Esophagus muscularis mucosa (tissue), 4 donors: ENCODE results near the gene LCORL. TPM values are rescaled to one million over a fixed set of nuclear protein-coding genes. Genes with fewer than 3 reads are reported as not detected.

Experiments used
- DNase-seq: peaks from one replicate; pipeline ENCODE4 v3.0.0-alpha.2; 2017; ENCODE audit errors: extremely low spot score
- H3K27ac ChIP-seq, 4 donors: fragments of 200-600 bp; sonication (generic); replicated peaks in 1 of 4; 1 replicate in 3 of 4; 2 replicates in 1 of 4; pipeline ENCODE4 v1.5.1; 2016 to 2019; ENCODE audit warnings: mild to moderate bottlenecking in 1 of 4
- H3K27me3 ChIP-seq, 4 donors: fragments of 200-600 bp; sonication (generic); one replicate each; pipeline versions ENCODE4 v1.5.1 to v1.6.0; 2016 to 2019
- H3K36me3 ChIP-seq, 4 donors: fragments of 200-600 bp; sonication (generic); one replicate each; pipeline ENCODE4 v1.5.1; 2016 to 2019
- H3K4me1 ChIP-seq, 4 donors: fragments of 200-600 bp; sonication (generic); one replicate each; pipeline ENCODE4 v1.5.1; 2016 to 2019
- H3K4me3 ChIP-seq, 4 donors: fragments of 200-600 bp; sonication (generic); 1 replicate in 2 of 4; 2 replicates in 2 of 4; pipeline ENCODE4 v1.5.1; 2016 to 2019; ENCODE audit warnings: mild to moderate bottlenecking in 4 of 4, moderate library complexity in 1 of 4
- H3K9me3 ChIP-seq, 4 donors: fragments of 200-600 bp; sonication (generic); 1 replicate in 3 of 4; 2 replicates in 1 of 4; pipeline ENCODE4 v1.5.1; 2016 to 2019
- CTCF ChIP-seq, 3 experiments: fragments of 200-600 bp in 2 of 3; fragments of 450-650 bp in 1 of 3; sonication (generic) in 2 of 3; IDR thresholded peaks; one replicate each; pipeline ENCODE4 v1.5.1; 2017 to 2019; ENCODE audit warnings: antibody characterized with exemption in 3 of 3, mild to moderate bottlenecking in 2 of 3, moderate library complexity in 1 of 3
- EP300 ChIP-seq: sonication (generic); formaldehyde crosslinking; IDR thresholded peaks from one replicate; pipeline ENCODE4 v1.6.1; 2017; ENCODE audit warnings: antibody characterized with exemption
- POLR2A ChIP-seq: fragments of 450-650 bp; IDR thresholded peaks from one replicate; pipeline ENCODE4 v1.6.1; 2017; ENCODE audit warnings: antibody characterized with exemption, moderate library complexity, mild to moderate bottlenecking, low read depth
- POLR2AphosphoS5 ChIP-seq, 2 donors: sonication (generic); formaldehyde crosslinking; IDR thresholded peaks; one replicate each; pipeline ENCODE4 v1.6.1; 2017; ENCODE audit warnings: antibody characterized with exemption in 2 of 2
- WGBS: methylation state at CpG from one replicate; pipeline ENCODE4 v1.1.5; 2018; 5-methylcytosine and 5-hydroxymethylcytosine counted together
- intact Hi-C: fragments of 100-400 bp; cut with DNase I; formaldehyde crosslinking; loops from one replicate; pipeline ENCODE4 v1.15.1; 2023
- total RNA-seq, 4 donors: library from RNA; depleted of rRNA; stranded (reverse); fragments of >200 nt; gene quantifications; one replicate each; pipeline versions ENCODE4 v1.1.0 to v1.2.1, GENCODE V29; 2016

Gene LCORL
- total RNA-seq, 4 donors from 2014 or later: 7.6 to 14.1 (median 11.5) TPM

GRCh38 chr4:17957688-17958087, 63.9 kb downstream of the LCORL start:
- no peak overlapping the region for H3K4me3 ChIP-seq
- TF ChIP-seq EP300 (no peak), POLR2A (no peak), CTCF (IDR thresholded peaks at IDR 0.05) (no peak), POLR2AphosphoS5 (IDR thresholded peaks at IDR 0.05) (no peak)
- H3K27me3 ChIP-seq: no peaks in the 10 kb centered on the region
- intact Hi-C loops: no loop called here
- H3K36me3 ChIP-seq: peaks cover 3 to 21% (median 9%) of the 10 kb centered on the region in 4 donors
- H3K9me3 ChIP-seq: no peaks in the 10 kb centered on the region
- H3K4me1 ChIP-seq: no peaks in the 10 kb centered on the region
- 91% methylated on average over 1 of the region's 1 CpG for WGBS
- H3K27ac ChIP-seq: no peak overlapping the region
- no peak for DNase-seq

GRCh38 chr4:17956245-17956644, 65.3 kb downstream of the LCORL start:
- no peaks in the 10 kb centered on the region for H3K9me3 ChIP-seq
- DNase-seq: no peak
- no peaks in the 10 kb centered on the region for H3K4me1 ChIP-seq
- H3K4me3 ChIP-seq: no peak overlapping the region
- no peaks in the 10 kb centered on the region for H3K27me3 ChIP-seq
- peaks cover 3 to 21% (median 9%) of the 10 kb centered on the region in 4 donors for H3K36me3 ChIP-seq
- intact Hi-C loops: no loop called here
- 98% methylated on average over 4 of the region's 4 CpGs for WGBS
- TF ChIP-seq CTCF (IDR thresholded peaks at IDR 0.05) (no peak), EP300 (no peak), POLR2A (no peak), POLR2AphosphoS5 (IDR thresholded peaks at IDR 0.05) (no peak)
- no peak overlapping the region for H3K27ac ChIP-seq

- 99% methylated on average over 2 of the region's 2 CpGs for WGBS
- H3K4me1 ChIP-seq: no peaks in the 10 kb centered on the region
- intact Hi-C loops: no loop called here
- no peaks in the 10 kb centered on the region for H3K9me3 ChIP-seq
- TF ChIP-seq CTCF (IDR thresholded peaks at IDR 0.05) (no peak), POLR2A (no peak), POLR2AphosphoS5 (IDR thresholded peaks at IDR 0.05) (no peak), EP300 (no peak)
- no peak for DNase-seq
- H3K4me3 ChIP-seq: no peak overlapping the region
- H3K36me3 ChIP-seq: no peaks in the 10 kb centered on the region
- no peaks in the 10 kb centered on the region for H3K27me3 ChIP-seq
- H3K27ac ChIP-seq: no peak overlapping the region
Observed at GRCh38 chr4:17945303-17945702, 76.3 kb downstream of the LCORL start.

- no peaks in the 10 kb centered on the region for H3K9me3 ChIP-seq
- TF ChIP-seq POLR2AphosphoS5 (IDR thresholded peaks at IDR 0.05) (no peak), EP300 (no peak), POLR2A (no peak), CTCF (IDR thresholded peaks at IDR 0.05) (no peak)
- H3K27me3 ChIP-seq: no peaks in the 10 kb centered on the region
- DNase-seq: no peak
- H3K4me3 ChIP-seq: no peak overlapping the region
- intact Hi-C loops: no loop called here
- H3K36me3 ChIP-seq: no peaks in the 10 kb centered on the region
- no peak overlapping the region for H3K27ac ChIP-seq
- H3K4me1 ChIP-seq: no peaks in the 10 kb centered on the region
Observed at GRCh38 chr4:17941731-17942130, 79.8 kb downstream of the LCORL start.

GRCh38 chr4:17939054-17939453, 82.5 kb downstream of the LCORL start:
- no peak for DNase-seq
- H3K4me3 ChIP-seq: no peak overlapping the region
- H3K27me3 ChIP-seq: no peaks in the 10 kb centered on the region
- no peaks in the 10 kb centered on the region for H3K9me3 ChIP-seq
- no peak for TF ChIP-seq POLR2A
- TF ChIP-seq EP300: no peak
- TF ChIP-seq CTCF (IDR thresholded peaks at IDR 0.05): no peak
- TF ChIP-seq POLR2AphosphoS5 (IDR thresholded peaks at IDR 0.05): no peak
- H3K36me3 ChIP-seq: no peaks in the 10 kb centered on the region
- WGBS: 91% methylated on average over 2 of the region's 2 CpGs
- H3K4me1 ChIP-seq: no peaks in the 10 kb centered on the region
- intact Hi-C loops: no loop called here
- H3K27ac ChIP-seq: no peak overlapping the region
